ENCODE measurements around the gene CD82. TPM values are rescaled to one million over a fixed set of nuclear protein-coding genes. Genes with fewer than 3 reads are reported as not detected.

The CD82 gene
- total RNA-seq, 1 donor from 2014 or later, result 28.3 TPM

DNA sequence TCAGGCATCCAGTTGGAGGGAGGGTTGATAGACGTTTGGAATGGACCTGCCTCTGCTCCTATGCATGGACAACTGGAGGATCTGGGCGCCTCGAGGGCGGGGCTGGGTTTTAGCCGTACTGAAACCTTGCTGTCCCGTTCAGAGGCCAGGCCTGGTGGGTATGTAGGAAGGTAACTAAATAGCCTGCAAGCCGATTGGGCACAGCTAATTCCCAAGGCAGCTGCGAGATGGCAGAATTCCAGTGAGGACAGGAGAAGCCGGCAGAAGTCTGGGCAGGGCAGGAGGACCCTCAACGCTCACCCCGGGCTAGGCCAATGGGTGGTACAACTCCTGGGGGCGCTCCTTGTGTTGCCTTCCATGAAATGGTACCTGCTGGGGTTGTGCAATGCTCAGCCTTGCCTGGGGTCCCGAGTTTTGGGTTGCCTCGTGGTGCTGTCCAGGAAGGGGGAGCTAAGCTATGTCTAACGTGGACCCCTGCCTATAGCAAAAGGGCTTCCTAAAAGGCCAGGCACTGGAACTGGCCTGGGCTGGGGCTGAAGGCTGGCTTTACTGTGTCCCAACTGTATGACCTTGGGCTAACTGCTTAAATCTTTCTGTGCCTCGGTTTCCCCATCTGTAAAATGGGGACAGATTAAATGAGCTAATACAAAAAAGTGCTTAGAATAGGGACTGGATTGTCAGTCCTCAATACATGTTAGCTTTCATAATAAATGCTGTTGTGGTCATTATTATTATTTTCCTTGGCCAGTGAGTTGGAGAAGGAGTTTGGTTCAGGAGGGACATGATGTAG is 30.1 kb upstream of the CD82 start:
- TF ChIP-seq, protein P1, sequence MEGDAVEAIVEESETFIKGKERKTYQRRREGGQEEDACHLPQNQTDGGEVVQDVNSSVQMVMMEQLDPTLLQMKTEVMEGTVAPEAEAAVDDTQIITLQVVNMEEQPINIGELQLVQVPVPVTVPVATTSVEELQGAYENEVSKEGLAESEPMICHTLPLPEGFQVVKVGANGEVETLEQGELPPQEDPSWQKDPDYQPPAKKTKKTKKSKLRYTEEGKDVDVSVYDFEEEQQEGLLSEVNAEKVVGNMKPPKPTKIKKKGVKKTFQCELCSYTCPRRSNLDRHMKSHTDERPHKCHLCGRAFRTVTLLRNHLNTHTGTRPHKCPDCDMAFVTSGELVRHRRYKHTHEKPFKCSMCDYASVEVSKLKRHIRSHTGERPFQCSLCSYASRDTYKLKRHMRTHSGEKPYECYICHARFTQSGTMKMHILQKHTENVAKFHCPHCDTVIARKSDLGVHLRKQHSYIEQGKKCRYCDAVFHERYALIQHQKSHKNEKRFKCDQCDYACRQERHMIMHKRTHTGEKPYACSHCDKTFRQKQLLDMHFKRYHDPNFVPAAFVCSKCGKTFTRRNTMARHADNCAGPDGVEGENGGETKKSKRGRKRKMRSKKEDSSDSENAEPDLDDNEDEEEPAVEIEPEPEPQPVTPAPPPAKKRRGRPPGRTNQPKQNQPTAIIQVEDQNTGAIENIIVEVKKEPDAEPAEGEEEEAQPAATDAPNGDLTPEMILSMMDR (IDR thresholded peaks at IDR 0.05), result no peak
- H3K4me3 ChIP-seq, result no peak overlapping the region
- no peaks in the 10 kb centered on the region for H3K36me3 ChIP-seq
- H3K4me1 ChIP-seq, result no peaks in the 10 kb centered on the region
- H3K9me3 ChIP-seq, result no peaks in the 10 kb centered on the region
- DNase-seq (ENCODE audit: low spot score in 2 of 2), result no peak
- H3K27ac ChIP-seq, result no peak overlapping the region
- intact Hi-C loops (cut with DNase I), result loop anchor here (5.0 kb wide), 1 partner anchor 403 kb away; no protein-coding TSS in a partner anchor
- no peaks in the 10 kb centered on the region for H3K27me3 ChIP-seq

DNA sequence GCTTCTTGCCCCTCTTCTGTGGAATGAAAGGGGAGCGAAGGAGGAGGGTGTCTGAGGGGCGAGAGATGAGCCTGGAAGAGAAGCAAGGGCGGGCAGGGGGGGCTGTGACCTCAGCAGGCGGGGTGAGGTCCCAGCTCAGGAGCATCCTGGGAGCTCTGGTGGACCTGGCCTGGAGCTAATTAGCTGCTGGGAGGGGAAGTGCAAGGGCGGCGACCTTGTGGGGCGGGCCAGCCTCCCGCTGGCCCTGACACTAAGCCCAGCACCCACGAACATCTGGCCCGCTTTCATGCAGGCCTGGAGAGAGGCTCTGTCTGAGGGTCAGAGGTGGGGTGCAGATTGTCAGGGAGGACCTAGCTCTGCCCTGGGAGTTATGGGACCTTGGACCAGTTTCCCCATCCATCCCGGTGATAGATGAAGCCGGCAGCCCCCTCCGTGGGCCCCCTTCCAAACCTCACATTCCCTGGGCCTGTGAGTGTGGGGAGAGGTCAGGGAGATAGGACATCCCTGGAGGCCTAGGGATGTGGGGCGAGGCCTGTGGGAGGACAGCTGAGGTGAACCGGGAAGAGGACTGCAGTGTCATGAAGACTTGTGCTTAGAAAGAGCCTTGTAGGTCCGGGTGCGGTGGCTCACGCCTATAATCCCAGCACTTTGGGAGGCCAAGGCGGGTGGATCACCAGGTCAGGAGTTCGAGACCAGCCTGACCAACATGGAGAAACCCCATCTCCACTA is 28.5 kb upstream of the CD82 start:
- intact Hi-C loops (cut with DNase I), result loop anchor here (5.0 kb wide), 1 partner anchor 405 kb away; no protein-coding TSS in a partner anchor
- no peaks in the 10 kb centered on the region for H3K9me3 ChIP-seq
- H3K4me1 ChIP-seq, result no peaks in the 10 kb centered on the region
- TF ChIP-seq, protein P1 (IDR thresholded peaks at IDR 0.05), result no peak
- no peak overlapping the region for H3K4me3 ChIP-seq
- H3K27ac ChIP-seq, result no peak overlapping the region
- no peaks in the 10 kb centered on the region for H3K27me3 ChIP-seq
- DNase-seq (ENCODE audit: low spot score in 2 of 2), result no peak
- no peaks in the 10 kb centered on the region for H3K36me3 ChIP-seq

DNA sequence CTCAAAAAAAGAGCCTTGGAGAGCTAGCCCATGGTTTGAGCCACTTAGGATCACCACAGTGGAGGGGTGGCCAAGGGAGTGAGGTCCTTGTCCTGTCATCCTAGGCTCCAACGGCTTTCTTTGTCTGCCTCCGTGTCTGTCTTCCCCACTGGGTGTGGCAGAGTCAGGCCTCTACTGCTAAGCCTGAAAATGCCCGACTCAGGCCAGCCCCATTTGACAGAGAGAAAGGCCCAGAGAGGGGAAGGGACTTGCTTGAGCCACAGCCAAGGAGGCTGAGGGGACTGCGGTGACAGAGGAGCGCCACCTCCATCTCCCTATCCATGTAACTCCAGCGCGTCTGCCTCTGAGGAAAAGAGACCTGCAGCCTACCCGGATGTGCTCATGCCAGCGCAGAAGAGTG is 27.8 kb upstream of the CD82 start:
- no peaks in the 10 kb centered on the region for H3K27me3 ChIP-seq
- H3K4me3 ChIP-seq, result no peak overlapping the region
- no peaks in the 10 kb centered on the region for H3K36me3 ChIP-seq
- no peaks in the 10 kb centered on the region for H3K4me1 ChIP-seq
- intact Hi-C loops (cut with DNase I), result loop anchor here (1.0 to 5.0 kb wide), 3 partner anchors 251 to 443 kb away; no protein-coding TSS in a partner anchor
- no peak for DNase-seq (ENCODE audit: low spot score in 2 of 2)
- H3K9me3 ChIP-seq, result no peaks in the 10 kb centered on the region
- no peak overlapping the region for H3K27ac ChIP-seq
- TF ChIP-seq, protein P1 (IDR thresholded peaks at IDR 0.05), result no peak

DNA sequence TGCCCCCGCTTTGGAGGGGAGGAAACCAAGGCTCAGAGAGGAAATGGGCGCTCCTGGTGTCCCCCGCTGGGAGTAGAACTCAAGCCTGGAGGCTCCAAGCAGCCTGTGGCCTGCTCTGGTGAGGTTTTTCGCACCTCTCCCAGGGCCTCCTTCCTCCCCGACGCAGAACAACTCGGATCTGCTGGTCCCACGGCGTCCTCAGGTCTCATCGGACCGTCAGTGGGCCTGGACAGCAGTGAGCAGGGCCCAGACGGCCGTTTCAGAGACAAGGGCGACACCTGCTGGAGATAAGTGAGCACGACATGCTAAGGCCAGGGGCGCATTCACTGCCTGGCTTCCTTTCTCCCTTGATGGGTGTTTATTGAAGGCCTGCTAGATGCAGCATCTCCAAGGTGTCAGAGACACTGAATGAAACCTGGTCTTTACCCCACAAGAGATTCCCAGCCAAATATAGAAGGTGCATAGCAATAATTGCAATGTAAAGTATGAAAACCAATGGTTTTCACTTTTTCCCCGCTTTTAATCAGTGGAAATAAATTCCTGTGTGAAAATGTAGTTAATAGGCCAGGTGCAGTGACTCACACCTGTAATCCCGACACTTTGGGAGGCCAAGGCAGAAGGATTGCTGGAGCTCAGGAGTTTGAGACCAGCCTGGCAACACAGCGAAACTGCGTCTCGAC is 26.9 kb upstream of the CD82 start:
- DNase-seq (ENCODE audit: low spot score in 2 of 2), result peak in 1 of 2 donors; percentile 83

DNA sequence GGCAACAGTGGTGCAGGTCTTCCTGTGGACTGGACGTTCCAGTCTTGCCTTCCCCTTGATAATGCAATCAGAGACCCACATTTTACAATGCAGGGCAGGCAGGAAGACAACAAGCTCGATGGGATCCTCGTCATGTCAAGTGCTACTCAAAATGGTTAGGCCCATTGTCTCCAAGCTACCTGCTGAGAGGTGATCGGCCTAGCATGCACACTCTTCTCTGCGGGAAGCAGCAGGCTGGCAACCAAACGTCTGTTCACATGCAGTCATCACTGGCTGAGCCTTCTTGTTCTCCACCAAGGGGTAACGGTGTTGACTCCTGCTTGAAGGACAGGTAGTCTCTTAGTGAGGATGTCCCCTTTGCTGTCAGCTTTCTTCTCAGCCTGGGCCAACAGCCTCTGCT is 25.5 kb upstream of the CD82 start:
- Histone ChIP-seq H3K27me3 (no peaks in the 10 kb centered on the region), H3K27ac (no peak overlapping the region), H3K9me3 (no peaks in the 10 kb centered on the region), H3K4me1 (no peaks in the 10 kb centered on the region), H3K36me3 (no peaks in the 10 kb centered on the region), H3K4me3 (no peak overlapping the region)
- TF ChIP-seq, protein P1 (IDR thresholded peaks at IDR 0.05), result no peak
- DNase-seq (ENCODE audit: low spot score in 2 of 2), result no peak
- intact Hi-C loops (cut with DNase I), result loop anchor here (5.0 kb wide), 1 partner anchor 408 kb away; no protein-coding TSS in a partner anchor

More for the DNA sequence above, 26.9 kb upstream of the CD82 start:
- Histone ChIP-seq H3K9me3 (no peaks in the 10 kb centered on the region), H3K4me1 (no peaks in the 10 kb centered on the region), H3K27ac (no peak overlapping the region), H3K4me3 (no peak overlapping the region), H3K36me3 (no peaks in the 10 kb centered on the region), H3K27me3 (no peaks in the 10 kb centered on the region)
- intact Hi-C loops (cut with DNase I), result loop anchor here (1.0 to 5.0 kb wide), 3 partner anchors 252 to 444 kb away; no protein-coding TSS in a partner anchor
- TF ChIP-seq, protein P1 (IDR thresholded peaks at IDR 0.05), result peak; percentile 86 to 95 (median 94)
